HCT116 (cell line): ENCODE measurements around the gene CTU1. TPM values are rescaled to one million over a fixed set of nuclear protein-coding genes. Genes with fewer than 3 reads are reported as not detected.

Source experiments
- ATAC-seq: fragments of 200-7000 bp; cut with Tn5 transposase; 2 replicates; pipeline ENCODE4 v1.9.1; 2020; ENCODE audit warnings: mild to moderate bottlenecking, moderate library complexity
- BruUV-seq: library from RNA; stranded (reverse); fragments of 400-500 nt; replicated peaks from 2 replicates; lab custom pipeline; 2021; lab: Mats Ljungman, UMichigan
- CTCF ChIA-PET: fragments of 300-600 bp; sonication (Branson Sonifier 250); formaldehyde crosslinking; loops from one replicate; lab custom pipeline; 2021; ENCODE audit warnings: antibody characterized with exemption; lab: Charles Lee
- POLR2A ChIA-PET: fragments of 300-600, 350-600 bp; sonication (Branson Sonifier 250); formaldehyde crosslinking; loops from one replicate; lab custom pipeline; 2021; ENCODE audit warnings: antibody characterized with exemption; lab: Charles Lee
- RAD21 ChIA-PET, 2 experiments: fragments of 300-600 bp; sonication (Branson Sonifier 250); formaldehyde crosslinking; loops; one replicate each; lab custom pipeline; 2023; ENCODE audit warnings: low total read pairs in 2 of 2; ENCODE audit not compliant: uncharacterized antibody in 2 of 2, unreplicated experiment in 2 of 2, low non-redundant PET in 1 of 2; lab: Charles Lee
- DNase-seq: peaks from one replicate; pipeline ENCODE4 v3.0.0-alpha.2; 2010; ENCODE audit warnings: low read depth, low spot score
- H2AFZ ChIP-seq: fragments of 200-600 bp; shearing (Covaris generic), sonication (generic); 2 replicates; pipeline ENCODE4 v1.6.1; 2017; ENCODE audit warnings: low read depth, mixed run types, mixed read lengths, antibody characterized with exemption, low read length; ENCODE audit not compliant: poor library complexity, severe bottlenecking
- H3K27ac ChIP-seq: 2 replicates; pipeline ENCODE4 v1.5.1; 2012; ENCODE audit warnings: low read depth, low read length
- H3K27me3 ChIP-seq: fragments of 200-600 bp; sonication (generic); 2 replicates; pipeline ENCODE4 v1.6.1; 2016; ENCODE audit warnings: mixed run types, low read length, mixed read lengths; ENCODE audit not compliant: insufficient read depth
- H3K36me3 ChIP-seq, 2 experiments: fragments of 200-500 bp in 1 of 2; fragments of 200-600 bp in 1 of 2; sonication (Bioruptor generic) in 1 of 2; sonication (generic) in 1 of 2; 2 replicates each; pipeline versions ENCODE4 v1.5.1 to v1.6.1; 2014 to 2016; ENCODE audit warnings: low read length in 2 of 2, inconsistent platforms in 1 of 2, mixed read lengths in 1 of 2, mixed run types in 1 of 2; ENCODE audit not compliant: insufficient read depth in 2 of 2, control insufficient read depth in 1 of 2
- H3K4me1 ChIP-seq, 2 experiments: fragments of 200-600 bp in 1 of 2; sonication (generic) in 1 of 2; 2 replicates each; pipeline versions ENCODE4 v1.5.1 to v1.6.1; 2012 to 2017; ENCODE audit warnings: low read length in 2 of 2, inconsistent platforms in 1 of 2, mild to moderate bottlenecking in 1 of 2, mixed read lengths in 1 of 2, mixed run types in 1 of 2, moderate library complexity in 1 of 2; ENCODE audit not compliant: insufficient read depth in 2 of 2, control insufficient read depth in 1 of 2
- H3K4me2 ChIP-seq: fragments of 200-600 bp; sonication (generic); 2 replicates; pipeline ENCODE4 v1.6.1; 2017; ENCODE audit warnings: mixed run types, low read length, mixed read lengths
- H3K4me3 ChIP-seq, 2 experiments: fragments of 200-600 bp in 1 of 2; sonication (generic) in 1 of 2; replicated peaks in 1 of 2; 2 replicates each; pipeline ENCODE4 v1.5.1; 2011 to 2016; ENCODE audit warnings: low read length in 2 of 2, control low read depth in 1 of 2, low read depth in 1 of 2, mild to moderate bottlenecking in 1 of 2, mixed read lengths in 1 of 2, mixed run types in 1 of 2
- H3K79me2 ChIP-seq: fragments of 200-600 bp; sonication (generic); 2 replicates; pipeline ENCODE4 v1.6.1; 2017; ENCODE audit warnings: mild to moderate bottlenecking, mixed run types, low read length, moderate library complexity, mixed read lengths; ENCODE audit not compliant: insufficient read depth
- H3K9ac ChIP-seq: fragments of 200-600 bp; sonication (generic); 2 replicates; pipeline ENCODE4 v1.6.1; 2016; ENCODE audit warnings: low read length, mixed read lengths
- H3K9me2 ChIP-seq: fragments of 200-600 bp; sonication (generic), shearing (Covaris generic); 2 replicates; pipeline ENCODE4 v1.6.1; 2017; ENCODE audit warnings: mixed run types, mild to moderate bottlenecking, moderate library complexity; ENCODE audit not compliant: insufficient read depth
- H3K9me3 ChIP-seq, 2 experiments: fragments of 200-500 bp in 1 of 2; fragments of 200-600 bp in 1 of 2; sonication (Bioruptor generic) in 1 of 2; sonication (generic) in 1 of 2; 2 replicates each; pipeline ENCODE4 v1.6.1; 2014 to 2017; ENCODE audit warnings: low read length in 2 of 2, mixed read lengths in 2 of 2, inconsistent platforms in 1 of 2, low read depth in 1 of 2, mild to moderate bottlenecking in 1 of 2, mixed run types in 1 of 2, moderate library complexity in 1 of 2; ENCODE audit not compliant: control insufficient read depth in 1 of 2, insufficient read depth in 1 of 2
- H4K20me1 ChIP-seq: fragments of 200-600 bp; sonication (generic), shearing (Covaris generic); 2 replicates; pipeline ENCODE4 v1.6.1; 2017; ENCODE audit warnings: mixed run types, mild to moderate bottlenecking, moderate library complexity; ENCODE audit not compliant: insufficient read depth
- ATF3 ChIP-seq: IDR thresholded peaks from 2 replicates; pipeline ENCODE4 v1.6.1; 2012
- CBX3 ChIP-seq: IDR thresholded peaks from 2 replicates; pipeline ENCODE4 v1.6.1; 2012; ENCODE audit warnings: low read depth
- CEBPB ChIP-seq: IDR thresholded peaks from 2 replicates; pipeline ENCODE4 v1.6.1; 2012; ENCODE audit warnings: low read depth
- CTCF ChIP-seq, 3 experiments: fragments of 200-600 bp in 1 of 3; sonication (generic) in 1 of 3; IDR thresholded peaks in 2 of 3; conservative IDR thresholded peaks in 1 of 3; 2 replicates each; pipeline ENCODE4 v1.5.1; 2012 to 2017; ENCODE audit warnings: low read depth in 2 of 3, low read length in 2 of 3, antibody characterized with exemption in 1 of 3, borderline replicate concordance in 1 of 3, control low read depth in 1 of 3, mild to moderate bottlenecking in 1 of 3, mixed read lengths in 1 of 3, mixed run types in 1 of 3, moderate library complexity in 1 of 3; ENCODE audit not compliant: insufficient read depth in 1 of 3
- EGR1 ChIP-seq: IDR thresholded peaks from 2 replicates; pipeline ENCODE4 v1.6.1; 2012; ENCODE audit warnings: low read depth
- EZH2phosphoT487 ChIP-seq: fragments of 200-600 bp; IDR thresholded peaks from 2 replicates; pipeline ENCODE4 v1.6.1; 2018; ENCODE audit warnings: antibody characterized with exemption, borderline replicate concordance
- FOSL1 ChIP-seq: IDR thresholded peaks from 2 replicates; pipeline ENCODE4 v1.6.1; 2012; ENCODE audit warnings: low read depth
- JUND ChIP-seq: IDR thresholded peaks from 2 replicates; pipeline ENCODE4 v1.6.1; 2012
- POLR2A ChIP-seq: IDR thresholded peaks from 2 replicates; pipeline ENCODE4 v1.7.0; 2011; ENCODE audit warnings: borderline replicate concordance; ENCODE audit not compliant: insufficient read depth, insufficient read length; ENCODE audit errors: extremely low read depth
- RAD21 ChIP-seq: IDR thresholded peaks from 2 replicates; pipeline ENCODE4 v1.6.1; 2012; ENCODE audit warnings: low read depth, mild to moderate bottlenecking
- SIN3A ChIP-seq: IDR thresholded peaks from 2 replicates; pipeline ENCODE4 v1.6.1; 2012; ENCODE audit warnings: low read depth
- YY1 ChIP-seq: IDR thresholded peaks from 2 replicates; pipeline ENCODE4 v1.6.1; 2011; ENCODE audit warnings: low read length, low read depth, moderate library complexity, mild to moderate bottlenecking; ENCODE audit not compliant: insufficient replicate concordance; ENCODE audit errors: extremely low read depth
- intact Hi-C: fragments of 100-400 bp; cut with micrococcal nuclease; formaldehyde crosslinking; loops from 2 replicates; pipeline ENCODE4 v1.10.0; 2022
- total RNA-seq: library from RNA; stranded (reverse); gene quantifications from one replicate; pipeline ENCODE4 v1.2.1, GENCODE V29; 2021; ENCODE audit not compliant: unreplicated experiment

CTU1 gene
- total RNA-seq, 1 experiment from 2014 or later: 14.0 TPM

- no peak for TF ChIP-seq CBX3
- TF ChIP-seq CEBPB: no peak
- no peak for TF ChIP-seq CTCF (IDR thresholded peaks at IDR 0.05 in 2 of 3, conservative IDR thresholded peaks at IDR 0.05 in 1 of 3; ENCODE audit: borderline replicate concordance in 1 of 3, insufficient read depth in 1 of 3, low read depth in 2 of 3, low read length in 2 of 3)
- no peak for TF ChIP-seq JUND
Observed at GRCh38 chr19:51135004-51135403, 26.8 kb upstream of the CTU1 start (continued).

- Histone ChIP-seq H3K4me3 (no peak overlapping the region), H3K9me3 (no peaks in the 10 kb centered on the region), H2AFZ (peak overlapping the region; percentile 92), H3K9ac (no peak overlapping the region), H3K4me2 (peak overlapping the region; percentile 47), H3K79me2 (no peaks in the 10 kb centered on the region), H3K27ac (no peak overlapping the region), H3K9me2 (no peaks in the 10 kb centered on the region), H3K27me3 (0 out of 2 replicates have a peak, but pooled peaks cover 3% of the 10 kb centered on the region), H3K36me3 (no peaks in the 10 kb centered on the region), H3K4me1 (peaks cover 2 to 7% of the 10 kb centered on the region in 2 experiments; a peak in 1 of 4 replicates), H4K20me1 (no peaks in the 10 kb centered on the region)
- DNase-seq: peak; percentile 10
- no TSS peak for BruUV-seq
- ATAC-seq: peak; percentile 67
- RAD21 ChIA-PET: no interaction called here
- POLR2A ChIA-PET: no interaction called here
- CTCF ChIA-PET: no interaction called here
- TF ChIP-seq RAD21: 0 out of 2 replicates have a peak, but pooled peaks have one; percentile 10
- no peak for TF ChIP-seq ATF3
- no peak for TF ChIP-seq FOSL1
- TF ChIP-seq CTCF (IDR thresholded peaks at IDR 0.05 in 2 of 3, conservative IDR thresholded peaks at IDR 0.05 in 1 of 3; ENCODE audit: borderline replicate concordance in 1 of 3, insufficient read depth in 1 of 3, low read depth in 2 of 3, low read length in 2 of 3): peak in 2 of 3 experiments; percentile 14; a peak in 2 of 6 replicates
- TF ChIP-seq YY1: no peak
- TF ChIP-seq SIN3A: no peak
- no peak for TF ChIP-seq POLR2A
- no peak for TF ChIP-seq EGR1
- no peak for TF ChIP-seq EZH2phosphoT487
- intact Hi-C loops: loop anchor here (1.0 kb wide), 1 partner anchor 124 kb away; no protein-coding TSS in a partner anchor
Observed at GRCh38 chr19:51131780-51132680, 23.8 kb upstream of the CTU1 start.
